ENCODE results near the gene HSPB6. TPM values are rescaled to one million over a fixed set of nuclear protein-coding genes. Genes with fewer than 3 reads are reported as not detected.
A peak's percentile ranks its signal among the peaks of the same experiment; 100 is the strongest.

The HSPB6 gene
- total and polyA plus RNA-seq, 4 donors, result 2.7 to 17.7 (median 5.6) TPM

DNA sequence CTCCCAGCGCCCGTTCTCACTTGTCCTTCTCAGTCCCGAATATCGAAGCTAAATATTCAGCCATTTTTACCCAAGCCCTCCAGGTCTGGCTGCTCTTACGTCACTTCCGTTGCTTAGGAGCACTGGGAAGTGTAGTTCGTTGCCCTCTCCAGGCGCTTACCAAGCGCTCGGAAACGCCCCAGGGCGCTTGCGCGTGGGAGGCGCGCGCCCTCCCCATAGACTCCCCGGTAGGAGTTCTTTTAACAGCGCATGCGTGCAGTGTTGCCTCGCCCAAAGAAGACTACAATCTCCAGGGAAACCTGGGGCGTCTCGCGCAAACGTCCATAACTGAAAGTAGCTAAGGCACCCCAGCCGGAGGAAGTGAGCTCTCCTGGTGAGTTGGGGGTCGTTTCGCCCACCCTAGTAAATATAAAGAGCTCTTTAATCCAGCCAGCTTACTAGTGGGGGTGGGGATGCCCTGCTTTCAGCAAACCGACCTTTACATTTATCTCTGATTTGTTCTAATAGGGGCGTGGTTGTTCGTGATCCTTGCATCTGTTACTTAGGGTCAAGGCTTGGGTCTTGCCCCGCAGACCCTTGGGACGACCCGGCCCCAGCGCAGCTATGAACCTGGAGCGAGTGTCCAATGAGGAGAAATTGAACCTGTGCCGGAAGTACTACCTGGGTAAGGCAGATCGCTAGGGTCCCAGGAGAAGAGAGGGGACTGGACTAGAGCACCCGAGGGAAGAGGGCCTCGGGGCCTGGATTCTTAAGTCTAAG, 11.3 kb downstream of the HSPB6 start, which contains the start of the genes PSENEN and U2AF1L4:
TSS of gene PSENEN (plus strand) at position 324 of the 759 bp plus-strand sequence. CDS start at position 604, 280 bp downstream.
TSS of gene U2AF1L4 (minus strand) at position 91 of the 759 bp plus-strand sequence. CDS start at position 64, 27 bp downstream.
- peaks cover 0 to 3% (median 0%) of the 10 kb centered on the region in 4 donors for H3K36me3 ChIP-seq (ENCODE audit: control insufficient read depth in 4 of 4, insufficient read depth in 3 of 4, low read depth in 1 of 4, low read length in 3 of 4)
- WGBS, result under 1% methylated on average over 40 of the region's 40 CpGs
- H3K27ac ChIP-seq (ENCODE audit: low read depth in 1 of 2, low read length in 2 of 2), result peak within 1 kb of the TSS; percentile 98 to 99
- peaks cover 6 to 47% (median 34%) of the 10 kb centered on the region in 4 donors for H3K4me1 ChIP-seq (ENCODE audit: control insufficient read depth in 4 of 4, insufficient read depth in 4 of 4, low read length in 3 of 4)
- no peaks in the 10 kb centered on the region for H3K9me3 ChIP-seq (ENCODE audit: control insufficient read depth in 4 of 4, low read length in 3 of 4)
- TF ChIP-seq, protein P1, sequence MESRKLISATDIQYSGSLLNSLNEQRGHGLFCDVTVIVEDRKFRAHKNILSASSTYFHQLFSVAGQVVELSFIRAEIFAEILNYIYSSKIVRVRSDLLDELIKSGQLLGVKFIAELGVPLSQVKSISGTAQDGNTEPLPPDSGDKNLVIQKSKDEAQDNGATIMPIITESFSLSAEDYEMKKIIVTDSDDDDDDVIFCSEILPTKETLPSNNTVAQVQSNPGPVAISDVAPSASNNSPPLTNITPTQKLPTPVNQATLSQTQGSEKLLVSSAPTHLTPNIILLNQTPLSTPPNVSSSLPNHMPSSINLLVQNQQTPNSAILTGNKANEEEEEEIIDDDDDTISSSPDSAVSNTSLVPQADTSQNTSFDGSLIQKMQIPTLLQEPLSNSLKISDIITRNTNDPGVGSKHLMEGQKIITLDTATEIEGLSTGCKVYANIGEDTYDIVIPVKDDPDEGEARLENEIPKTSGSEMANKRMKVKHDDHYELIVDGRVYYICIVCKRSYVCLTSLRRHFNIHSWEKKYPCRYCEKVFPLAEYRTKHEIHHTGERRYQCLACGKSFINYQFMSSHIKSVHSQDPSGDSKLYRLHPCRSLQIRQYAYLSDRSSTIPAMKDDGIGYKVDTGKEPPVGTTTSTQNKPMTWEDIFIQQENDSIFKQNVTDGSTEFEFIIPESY (IDR thresholded peaks at IDR 0.05), result peak; percentile 91
- TF ChIP-seq HNF4A (conservative IDR thresholded peaks at IDR 0.05) (peak in 1 of 2 donors; percentile 3), FOXA1 (IDR thresholded peaks at IDR 0.05) (no peak), FOXA2 (IDR thresholded peaks at IDR 0.05) (no peak), EGR1 (IDR thresholded peaks at IDR 0.05; ENCODE audit: low read depth in 2 of 2) (peak; percentile 87 to 93), REST (IDR thresholded peaks at IDR 0.05) (peak; percentile 11), RAD21 (IDR thresholded peaks at IDR 0.05) (no peak), YY1 (IDR thresholded peaks at IDR 0.05) (peak; percentile 97), HNF4G (IDR thresholded peaks at IDR 0.05) (no peak), GABPA (IDR thresholded peaks at IDR 0.05 in 1 of 2, conservative IDR thresholded peaks at IDR 0.05 in 1 of 2) (peak; percentile 78 to 94), RXRA (IDR thresholded peaks at IDR 0.05) (peak in 1 of 2 donors; percentile 28)
- TF ChIP-seq, protein P2, sequence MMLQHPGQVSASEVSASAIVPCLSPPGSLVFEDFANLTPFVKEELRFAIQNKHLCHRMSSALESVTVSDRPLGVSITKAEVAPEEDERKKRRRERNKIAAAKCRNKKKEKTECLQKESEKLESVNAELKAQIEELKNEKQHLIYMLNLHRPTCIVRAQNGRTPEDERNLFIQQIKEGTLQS (IDR thresholded peaks at IDR 0.05), result peak; percentile 3
- TF ChIP-seq, protein P3, sequence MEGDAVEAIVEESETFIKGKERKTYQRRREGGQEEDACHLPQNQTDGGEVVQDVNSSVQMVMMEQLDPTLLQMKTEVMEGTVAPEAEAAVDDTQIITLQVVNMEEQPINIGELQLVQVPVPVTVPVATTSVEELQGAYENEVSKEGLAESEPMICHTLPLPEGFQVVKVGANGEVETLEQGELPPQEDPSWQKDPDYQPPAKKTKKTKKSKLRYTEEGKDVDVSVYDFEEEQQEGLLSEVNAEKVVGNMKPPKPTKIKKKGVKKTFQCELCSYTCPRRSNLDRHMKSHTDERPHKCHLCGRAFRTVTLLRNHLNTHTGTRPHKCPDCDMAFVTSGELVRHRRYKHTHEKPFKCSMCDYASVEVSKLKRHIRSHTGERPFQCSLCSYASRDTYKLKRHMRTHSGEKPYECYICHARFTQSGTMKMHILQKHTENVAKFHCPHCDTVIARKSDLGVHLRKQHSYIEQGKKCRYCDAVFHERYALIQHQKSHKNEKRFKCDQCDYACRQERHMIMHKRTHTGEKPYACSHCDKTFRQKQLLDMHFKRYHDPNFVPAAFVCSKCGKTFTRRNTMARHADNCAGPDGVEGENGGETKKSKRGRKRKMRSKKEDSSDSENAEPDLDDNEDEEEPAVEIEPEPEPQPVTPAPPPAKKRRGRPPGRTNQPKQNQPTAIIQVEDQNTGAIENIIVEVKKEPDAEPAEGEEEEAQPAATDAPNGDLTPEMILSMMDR (IDR thresholded peaks at IDR 0.05; ENCODE audit: low read depth, low read length, missing input control), result no peak
- peak within 1 kb of the TSS; percentile 81 to 87 (median 82) for H3K4me3 ChIP-seq (ENCODE audit: low read depth in 1 of 3, low read length in 3 of 3)
- peak; percentile 91 for DNase-seq (ENCODE audit: low spot score)
- no peaks in the 10 kb centered on the region for H3K27me3 ChIP-seq (ENCODE audit: control insufficient read depth in 4 of 4, insufficient read depth in 4 of 4, low read length in 3 of 4)
- H3K9ac ChIP-seq (ENCODE audit: low read depth in 1 of 2, low read length in 2 of 2), result peak within 1 kb of the TSS; percentile 51 to 79
